ENCODE results near the gene SRSF8.

DNA sequence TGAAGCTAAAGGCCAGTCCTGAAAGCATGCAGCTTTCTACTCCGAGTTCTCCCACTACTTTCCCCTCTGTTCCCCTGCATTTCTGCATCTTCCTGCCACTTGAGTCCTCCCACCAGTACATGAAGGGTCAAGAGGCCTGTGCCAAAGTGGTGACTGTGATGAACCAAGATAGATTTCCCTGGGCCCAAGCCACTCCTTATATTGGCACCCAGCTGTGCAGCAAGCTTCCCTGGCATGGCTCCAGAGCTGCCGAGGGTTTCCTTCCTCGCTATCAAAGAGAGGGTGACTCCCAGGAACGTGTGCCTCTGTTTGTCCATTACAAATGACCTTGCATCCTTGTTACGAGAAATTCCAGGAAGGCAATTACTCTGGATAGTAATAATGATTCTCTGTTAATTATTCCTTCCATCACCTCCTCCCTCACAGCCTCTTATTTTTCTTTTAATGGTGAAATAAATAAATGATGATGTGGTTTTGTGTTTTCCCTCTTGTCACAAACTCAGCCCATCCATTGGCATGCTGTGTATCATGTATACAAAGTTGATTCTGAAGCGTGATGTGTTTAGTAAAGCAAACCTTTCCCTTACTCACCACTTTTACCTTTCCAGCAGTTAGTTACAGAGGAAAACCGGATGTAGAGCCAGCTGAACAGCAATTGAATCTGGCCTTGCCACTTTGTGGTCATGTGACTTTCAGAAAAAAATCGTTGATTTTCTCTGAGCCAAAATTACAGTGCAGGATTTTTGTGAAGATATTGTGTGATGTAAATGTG, 8.3 kb downstream of the SRSF8 start:
- TF ChIP-seq HDGF (IDR thresholded peaks at IDR 0.05; ENCODE audit: borderline replicate concordance) (no peak), LEF1 (IDR thresholded peaks at IDR 0.05; ENCODE audit: borderline replicate concordance) (no peak), SUZ12 (IDR thresholded peaks at IDR 0.05) (no peak), BHLHE40 (IDR thresholded peaks at IDR 0.05; ENCODE audit: borderline replicate concordance) (no peak), SP1 (IDR thresholded peaks at IDR 0.05) (no peak), TARDBP (IDR thresholded peaks at IDR 0.05) (no peak), FOXA1 (IDR thresholded peaks at IDR 0.05) (no peak), L3MBTL2 (conservative IDR thresholded peaks at IDR 0.05) (no peak), FOXK2 (IDR thresholded peaks at IDR 0.05) (no peak), NFRKB (IDR thresholded peaks at IDR 0.05) (no peak)
- TF ChIP-seq, protein P1, sequence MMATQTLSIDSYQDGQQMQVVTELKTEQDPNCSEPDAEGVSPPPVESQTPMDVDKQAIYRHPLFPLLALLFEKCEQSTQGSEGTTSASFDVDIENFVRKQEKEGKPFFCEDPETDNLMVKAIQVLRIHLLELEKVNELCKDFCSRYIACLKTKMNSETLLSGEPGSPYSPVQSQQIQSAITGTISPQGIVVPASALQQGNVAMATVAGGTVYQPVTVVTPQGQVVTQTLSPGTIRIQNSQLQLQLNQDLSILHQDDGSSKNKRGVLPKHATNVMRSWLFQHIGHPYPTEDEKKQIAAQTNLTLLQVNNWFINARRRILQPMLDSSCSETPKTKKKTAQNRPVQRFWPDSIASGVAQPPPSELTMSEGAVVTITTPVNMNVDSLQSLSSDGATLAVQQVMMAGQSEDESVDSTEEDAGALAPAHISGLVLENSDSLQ (IDR thresholded peaks at IDR 0.05) = no peak

All from HEK293T (cell line).